A549 treated with Mapracorat at 1 μM for 4 hours (cell line): ENCODE data around the gene WNT3. TPM values are rescaled to one million over a fixed set of nuclear protein-coding genes. Genes with fewer than 3 reads are reported as not detected.

Experiments
- total RNA-seq: library from RNA; stranded (reverse); fragments of 200-300 nt; extraction: Qiagen RNA extraction; gene quantifications from 5 replicates; pipeline ENCODE4 v1.2.3, GENCODE V29; 2022

WNT3 gene, protein sequence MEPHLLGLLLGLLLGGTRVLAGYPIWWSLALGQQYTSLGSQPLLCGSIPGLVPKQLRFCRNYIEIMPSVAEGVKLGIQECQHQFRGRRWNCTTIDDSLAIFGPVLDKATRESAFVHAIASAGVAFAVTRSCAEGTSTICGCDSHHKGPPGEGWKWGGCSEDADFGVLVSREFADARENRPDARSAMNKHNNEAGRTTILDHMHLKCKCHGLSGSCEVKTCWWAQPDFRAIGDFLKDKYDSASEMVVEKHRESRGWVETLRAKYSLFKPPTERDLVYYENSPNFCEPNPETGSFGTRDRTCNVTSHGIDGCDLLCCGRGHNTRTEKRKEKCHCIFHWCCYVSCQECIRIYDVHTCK
- 3.6 to 5.1 TPM (median 4.4 TPM) in 5 replicates for total RNA-seq

DNA sequence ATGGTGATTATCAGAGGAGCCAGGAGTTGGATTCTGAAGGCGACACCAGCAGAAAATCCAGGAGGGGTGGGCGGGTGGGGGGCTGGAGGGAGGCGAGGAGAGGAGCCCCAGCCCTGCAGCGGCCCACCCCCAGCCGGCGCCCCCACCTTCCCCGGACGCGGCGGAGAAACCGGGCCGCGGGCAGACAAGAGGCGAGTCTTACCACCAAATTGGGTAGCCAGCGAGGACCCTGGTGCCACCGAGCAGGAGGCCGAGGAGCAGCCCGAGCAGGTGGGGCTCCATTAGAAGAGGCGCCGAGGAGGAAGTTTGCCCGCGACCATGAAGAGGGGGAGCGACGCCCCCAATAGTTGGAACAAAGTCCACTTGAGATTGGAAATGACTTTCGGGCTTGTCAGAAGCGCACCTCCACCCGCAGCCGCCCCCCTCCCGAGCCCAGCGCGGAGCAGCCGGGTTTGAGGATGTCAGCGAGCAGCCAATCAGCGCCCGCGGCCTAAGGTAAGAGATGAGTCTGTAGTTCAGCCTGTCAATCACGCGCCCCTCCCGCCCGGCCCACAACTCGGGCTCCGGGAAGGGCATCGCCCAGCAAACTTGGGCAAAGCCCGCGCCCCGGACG lies at the start of gene WNT3:
TSS of gene WNT3 (minus strand) at position 377 of the 613 bp plus-strand sequence. CDS start at position 282, 95 bp downstream.

DNA sequence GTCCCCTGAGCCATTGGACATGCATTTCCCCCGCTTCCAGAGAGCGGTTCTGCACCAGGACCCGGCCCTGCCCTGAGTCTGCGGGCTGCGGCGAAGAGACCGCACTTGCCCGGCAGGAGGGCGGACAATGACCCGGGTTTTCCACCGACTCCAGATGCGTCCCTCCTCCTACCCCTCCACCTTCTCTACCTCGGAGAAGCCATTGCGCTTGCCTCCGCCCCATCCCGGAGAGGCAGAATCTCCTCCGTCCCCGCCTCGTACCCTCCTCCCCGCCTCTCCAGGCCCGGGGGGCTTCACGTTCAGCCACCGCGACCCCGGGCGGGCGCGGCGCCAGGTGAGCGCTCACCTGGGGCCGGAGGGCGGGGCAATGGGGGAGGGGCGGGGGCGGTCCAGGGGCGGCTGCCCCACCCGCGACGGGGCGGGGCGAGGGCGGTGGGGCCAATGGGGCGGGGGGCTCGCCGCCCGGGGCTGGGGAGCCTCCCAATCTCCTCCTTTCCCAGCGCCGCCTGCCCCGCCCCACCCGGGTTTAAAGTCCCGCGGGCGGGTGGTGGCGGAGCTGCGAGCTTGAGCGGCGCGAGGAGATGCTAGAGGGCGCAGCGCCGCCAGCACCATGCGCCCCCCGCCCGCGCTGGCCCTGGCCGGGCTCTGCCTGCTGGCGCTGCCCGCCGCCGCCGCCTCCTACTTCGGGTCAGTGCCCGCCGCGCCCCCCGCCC lies 32.7 kb upstream of the WNT3 start, which contains the start of gene WNT9B:
TSS of gene WNT9B (plus strand) at position 555 of the 713 bp plus-strand sequence. CDS start at position 611, 56 bp downstream.

Other genes with a start within 250 kb of the WNT3 start
- gene ARL17A, start 239.0 kb downstream of the WNT3 start, total RNA-seq: 2.6 to 4.7 TPM (median 3.9 TPM) in 5 replicates
- 18.4 to 21.1 TPM (median 19.7 TPM) in 5 replicates for gene NSF, start 228.0 kb downstream of the WNT3 start, total RNA-seq
- gene WNT9B, start 32.9 kb upstream of the WNT3 start, total RNA-seq: not detected in 5 replicates
- gene GOSR2, start 104.5 kb upstream of the WNT3 start, total RNA-seq: 29.5 to 42.0 TPM (median 38.4 TPM) in 5 replicates
- gene RPRML, start 160.6 kb upstream of the WNT3 start, total RNA-seq: 0.57 to 1.1 TPM (median 0.63 TPM) in 5 replicates